Activated CD8-positive, alpha-beta T cell treated with anti-CD3 and anti-CD28 coated beads for 36 hours (primary cell): ENCODE results near the gene CELA3A. TPM values are rescaled to one million over a fixed set of nuclear protein-coding genes. Genes with fewer than 3 reads are reported as not detected.
"Not testable (repeated sequence)": the region's sequence is repeated elsewhere in the genome, so short reads cannot be mapped to it uniquely, and the experiment has no call there.

Experiments
- ATAC-seq: fragments of 200-7000 bp; cut with Tn5 transposase; one replicate; pipeline ENCODE4 v1.10.0; 2021; ENCODE audit warnings: mild to moderate bottlenecking, moderate library complexity
- CTCF ChIA-PET: fragments of 350-600 bp; sonication (Branson Sonifier 250); formaldehyde crosslinking; loops from one replicate; lab custom pipeline; 2021; ENCODE audit warnings: antibody characterized with exemption; lab: Charles Lee
- POLR2A ChIA-PET: fragments of 350-600 bp; sonication (Branson Sonifier 250); formaldehyde crosslinking; loops from one replicate; lab custom pipeline; 2021; ENCODE audit warnings: antibody characterized with exemption; lab: Charles Lee
- DNase-seq: peaks from one replicate; pipeline ENCODE4 v3.0.0-alpha.2; 2020
- H3K27ac Mint-ChIP-seq: one replicate; pipeline ENCODE4 v1.8.0; 2021; ENCODE audit warnings: mild to moderate bottlenecking, mixed read lengths
- H3K27me3 Mint-ChIP-seq: one replicate; pipeline ENCODE4 v1.8.0; 2021; ENCODE audit warnings: mixed read lengths
- H3K36me3 Mint-ChIP-seq: one replicate; pipeline ENCODE4 v1.8.0; 2021; ENCODE audit warnings: low read depth, mixed read lengths
- H3K4me1 Mint-ChIP-seq: one replicate; pipeline ENCODE4 v1.8.0; 2021; ENCODE audit warnings: low read depth, mixed read lengths
- H3K4me3 Mint-ChIP-seq: one replicate; pipeline ENCODE4 v1.8.0; 2021; ENCODE audit warnings: mild to moderate bottlenecking, moderate library complexity, mixed read lengths
- H3K9me3 Mint-ChIP-seq: one replicate; pipeline ENCODE4 v1.8.0; 2021; ENCODE audit warnings: mixed read lengths
- intact Hi-C: fragments of 100-400 bp; cut with micrococcal nuclease; formaldehyde crosslinking; loops from one replicate; pipeline ENCODE4 v1.10.0; 2022
- total RNA-seq, 2 experiments: library from RNA; stranded (reverse); gene quantifications; one replicate each; pipeline ENCODE4 v1.2.3, GENCODE V29; 2021

CELA3A gene
- total RNA-seq, 2 experiments from 2014 or later, result not detected

DNA sequence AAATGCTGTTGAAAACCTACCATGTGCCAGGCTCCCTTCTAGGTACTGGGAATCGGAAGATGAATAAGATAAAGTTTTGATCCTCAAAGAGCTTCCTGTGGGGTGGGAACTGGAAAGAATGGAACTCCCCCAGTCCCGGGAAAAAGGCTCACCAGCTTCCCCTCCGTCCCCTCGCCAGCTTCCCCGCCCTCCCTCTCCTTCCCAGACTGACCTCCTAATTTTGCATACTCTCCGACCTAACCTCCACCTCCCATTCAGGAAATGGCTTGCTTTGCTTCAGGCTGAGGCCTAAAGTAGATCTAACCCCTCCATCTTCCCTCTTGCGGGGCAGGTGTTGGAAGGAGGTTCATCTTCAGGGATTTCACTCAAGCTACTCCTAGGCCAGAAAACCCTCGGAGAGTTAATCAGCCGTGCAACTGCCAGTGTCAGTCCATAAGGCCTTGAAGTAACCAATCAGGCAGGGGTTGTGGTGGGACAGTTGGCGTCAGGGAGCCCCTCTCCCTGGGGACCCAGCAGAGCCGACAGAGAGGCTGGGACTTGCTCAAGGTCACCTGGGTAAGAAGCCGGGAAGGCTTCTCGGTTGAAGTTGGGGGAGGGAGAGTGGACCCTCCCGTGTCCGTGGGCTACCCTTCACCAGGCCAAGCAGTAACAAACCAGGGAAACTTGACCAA, 2.7 kb upstream of the CELA3A start:
- DNase-seq, intact Hi-C loops, H3K36me3 Mint-ChIP-seq, H3K4me3 Mint-ChIP-seq, H3K27ac Mint-ChIP-seq, CTCF ChIA-PET, POLR2A ChIA-PET, H3K27me3 Mint-ChIP-seq, H3K4me1 Mint-ChIP-seq, ATAC-seq, H3K9me3 Mint-ChIP-seq: not testable (repeated sequence)

DNA sequence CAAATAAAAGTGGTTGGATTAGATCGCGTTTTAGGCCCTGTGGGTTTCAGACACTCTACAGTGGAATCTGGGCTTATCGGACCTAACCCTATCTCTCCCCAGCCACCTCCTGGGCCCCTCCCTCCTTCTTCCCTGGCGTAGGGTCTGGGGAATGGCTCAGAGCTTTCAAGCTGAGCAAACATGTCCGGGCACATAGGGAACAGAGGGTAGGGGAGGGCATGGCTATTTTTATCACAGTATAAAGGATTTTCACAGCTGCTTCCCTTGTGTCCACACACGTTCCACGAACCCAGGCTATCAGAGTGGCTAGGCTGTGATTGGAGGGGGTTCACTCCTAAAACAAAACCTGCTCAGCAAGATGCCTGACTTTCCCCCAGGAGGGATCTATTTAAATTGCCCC, 1.8 kb upstream of the CELA3A start:
- POLR2A ChIA-PET, H3K9me3 Mint-ChIP-seq, ATAC-seq, H3K4me1 Mint-ChIP-seq, H3K36me3 Mint-ChIP-seq, H3K27ac Mint-ChIP-seq, intact Hi-C loops, H3K4me3 Mint-ChIP-seq, CTCF ChIA-PET, DNase-seq, H3K27me3 Mint-ChIP-seq: not testable (repeated sequence)

- not testable (repeated sequence) for H3K4me1 Mint-ChIP-seq
Observed at GRCh38 chr1:22002461-22002860, 1.0 kb downstream of the CELA3A start.

GRCh38 chr1:22002875-22003274, 1.4 kb downstream of the CELA3A start:
- H3K27ac Mint-ChIP-seq, DNase-seq, H3K4me3 Mint-ChIP-seq, H3K36me3 Mint-ChIP-seq, H3K4me1 Mint-ChIP-seq, ATAC-seq, intact Hi-C loops, CTCF ChIA-PET, H3K9me3 Mint-ChIP-seq, POLR2A ChIA-PET, H3K27me3 Mint-ChIP-seq: not testable (repeated sequence)

More at GRCh38 chr1:22002461-22002860, 1.0 kb downstream of the CELA3A start:
- DNase-seq, H3K4me3 Mint-ChIP-seq, ATAC-seq, H3K36me3 Mint-ChIP-seq, H3K27ac Mint-ChIP-seq, CTCF ChIA-PET, intact Hi-C loops, H3K27me3 Mint-ChIP-seq, H3K9me3 Mint-ChIP-seq, POLR2A ChIA-PET: not testable (repeated sequence)

- H3K9me3 Mint-ChIP-seq, POLR2A ChIA-PET, H3K27me3 Mint-ChIP-seq, CTCF ChIA-PET, DNase-seq, H3K4me1 Mint-ChIP-seq, H3K4me3 Mint-ChIP-seq, H3K27ac Mint-ChIP-seq, H3K36me3 Mint-ChIP-seq, ATAC-seq, intact Hi-C loops: not testable (repeated sequence)
Observed at GRCh38 chr1:22003959-22004358, 2.5 kb downstream of the CELA3A start.

- peak; percentile 93 for ATAC-seq
- DNase-seq, result peak; percentile 80
- H3K4me3 Mint-ChIP-seq, H3K9me3 Mint-ChIP-seq, H3K27ac Mint-ChIP-seq, intact Hi-C loops, H3K27me3 Mint-ChIP-seq, H3K4me1 Mint-ChIP-seq, H3K36me3 Mint-ChIP-seq: not testable (repeated sequence)
- ChIA-PET POLR2A (interaction anchor here (0.6 kb wide), 1 partner anchor 1023 kb away, joined by 3 read pairs; no protein-coding TSS in a partner anchor), CTCF (interaction anchor here (1.3 kb wide), 1 partner anchor 10 kb away, joined by 3 read pairs; no protein-coding TSS in a partner anchor)
Observed at GRCh38 chr1:22005261-22006149, 4.0 kb downstream of the CELA3A start.

DNA sequence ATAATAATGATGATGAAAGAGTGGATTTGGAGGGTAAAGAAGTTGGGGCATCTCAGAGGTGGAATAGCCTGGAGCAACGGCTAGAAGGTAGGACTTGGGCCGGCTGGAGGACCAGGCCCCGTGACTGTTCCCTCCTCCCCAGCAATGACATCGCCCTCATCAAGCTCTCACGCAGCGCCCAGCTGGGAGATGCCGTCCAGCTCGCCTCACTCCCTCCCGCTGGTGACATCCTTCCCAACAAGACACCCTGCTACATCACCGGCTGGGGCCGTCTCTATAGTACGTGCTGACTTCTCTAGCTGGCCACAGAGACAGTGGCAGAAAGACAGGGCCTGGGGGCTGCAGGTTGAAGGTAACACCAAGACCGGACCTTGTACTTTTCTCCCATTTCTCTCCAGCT, 5.3 kb downstream of the CELA3A start:
- H3K27me3 Mint-ChIP-seq, POLR2A ChIA-PET: not testable (repeated sequence)

DNA sequence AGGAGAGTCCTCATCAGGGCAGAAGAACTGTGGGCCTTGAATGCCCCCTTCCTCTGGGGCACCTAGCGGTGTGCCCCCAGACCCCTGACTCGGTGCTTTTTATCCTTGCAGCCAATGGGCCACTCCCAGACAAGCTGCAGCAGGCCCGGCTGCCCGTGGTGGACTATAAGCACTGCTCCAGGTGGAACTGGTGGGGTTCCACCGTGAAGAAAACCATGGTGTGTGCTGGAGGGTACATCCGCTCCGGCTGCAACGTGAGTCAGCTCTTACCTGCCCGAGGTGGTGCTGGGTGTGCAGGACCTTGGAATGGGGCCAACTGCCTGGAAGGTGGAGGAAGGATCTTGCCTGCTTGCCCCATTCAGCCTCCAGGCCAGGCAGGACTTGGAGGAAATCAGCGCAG, 5.8 kb downstream of the CELA3A start:
- POLR2A ChIA-PET, H3K27me3 Mint-ChIP-seq, H3K4me1 Mint-ChIP-seq, intact Hi-C loops, DNase-seq, H3K4me3 Mint-ChIP-seq, H3K27ac Mint-ChIP-seq, H3K9me3 Mint-ChIP-seq, CTCF ChIA-PET, ATAC-seq, H3K36me3 Mint-ChIP-seq: not testable (repeated sequence)

More for the DNA sequence above, 5.3 kb downstream of the CELA3A start:
- H3K36me3 Mint-ChIP-seq, DNase-seq, H3K27ac Mint-ChIP-seq, H3K9me3 Mint-ChIP-seq, ATAC-seq, intact Hi-C loops, H3K4me3 Mint-ChIP-seq, H3K4me1 Mint-ChIP-seq: not testable (repeated sequence)
- CTCF ChIA-PET, result interaction anchor here (1.3 kb wide), 1 partner anchor 9 kb away, joined by 3 read pairs; no protein-coding TSS in a partner anchor

- CTCF ChIA-PET, H3K4me1 Mint-ChIP-seq, H3K36me3 Mint-ChIP-seq, DNase-seq, ATAC-seq, H3K27me3 Mint-ChIP-seq, intact Hi-C loops, H3K4me3 Mint-ChIP-seq, H3K9me3 Mint-ChIP-seq, H3K27ac Mint-ChIP-seq: not testable (repeated sequence)
- POLR2A ChIA-PET, result interaction anchor here (0.8 kb wide), 1 partner anchor 9 kb away, joined by 3 read pairs; no protein-coding TSS in a partner anchor
Observed at GRCh38 chr1:22009566-22009965, 8.1 kb downstream of the CELA3A start.

DNA sequence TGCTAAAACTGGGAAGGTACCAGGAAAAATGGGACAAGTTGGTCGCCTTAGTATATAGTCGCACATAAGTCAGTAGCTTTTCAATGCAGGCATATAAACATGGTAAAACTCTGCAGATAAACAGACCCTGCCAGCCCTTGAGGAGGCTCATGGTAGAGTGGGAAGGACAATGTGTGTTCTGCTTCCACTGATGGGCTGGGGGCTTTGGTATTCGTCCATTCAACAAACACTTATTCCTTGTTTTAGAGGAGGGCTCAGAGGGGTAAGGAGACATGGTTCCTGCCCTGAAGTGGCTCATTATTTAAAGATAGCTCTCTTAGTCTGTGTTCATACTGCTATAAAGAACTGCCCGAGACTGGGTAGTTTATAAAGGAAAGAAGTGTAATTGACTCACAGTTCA, 11.3 kb downstream of the CELA3A start:
- CTCF ChIA-PET, H3K27ac Mint-ChIP-seq, intact Hi-C loops, H3K4me3 Mint-ChIP-seq, H3K4me1 Mint-ChIP-seq, DNase-seq, POLR2A ChIA-PET, H3K27me3 Mint-ChIP-seq, H3K9me3 Mint-ChIP-seq, ATAC-seq, H3K36me3 Mint-ChIP-seq: not testable (repeated sequence)

DNA sequence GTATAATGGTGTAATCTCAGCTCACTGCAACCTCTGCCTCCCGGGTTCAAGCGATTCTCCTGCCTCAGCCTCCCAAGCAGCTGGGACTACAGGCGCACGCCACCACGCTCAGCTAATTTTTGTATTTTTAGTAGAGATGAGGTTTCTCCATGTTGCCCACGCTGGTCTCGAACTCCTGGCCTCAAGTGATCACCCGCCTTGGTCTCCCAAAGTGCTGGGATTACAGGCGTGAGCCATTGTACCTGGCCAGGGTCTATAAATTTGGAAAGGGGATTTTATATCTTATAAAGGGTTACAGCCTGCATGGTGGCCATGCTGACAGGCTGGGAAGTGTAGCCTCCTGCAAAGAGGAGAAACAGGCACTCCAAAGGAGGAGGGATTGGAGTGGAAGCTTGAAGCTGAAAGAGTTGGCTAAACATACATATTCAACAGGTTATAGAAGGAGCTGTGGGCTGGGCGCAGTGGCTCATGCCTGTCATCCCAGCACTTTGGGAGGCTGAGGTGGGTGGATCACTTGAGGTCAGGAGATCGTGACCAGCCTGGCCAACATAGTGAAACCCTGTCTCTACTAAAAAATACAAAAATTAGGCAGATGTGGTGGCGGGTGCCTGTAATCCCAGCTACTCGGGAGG, 13.2 kb downstream of the CELA3A start:
- intact Hi-C loops, H3K9me3 Mint-ChIP-seq, H3K27me3 Mint-ChIP-seq, CTCF ChIA-PET, POLR2A ChIA-PET, DNase-seq, ATAC-seq, H3K4me3 Mint-ChIP-seq, H3K36me3 Mint-ChIP-seq, H3K27ac Mint-ChIP-seq: not testable (repeated sequence)
- H3K4me1 Mint-ChIP-seq, result peaks cover 12% of the 10 kb centered on the region
